ENCODE results near the gene ACVRL1.

Gene ACVRL1

DNA sequence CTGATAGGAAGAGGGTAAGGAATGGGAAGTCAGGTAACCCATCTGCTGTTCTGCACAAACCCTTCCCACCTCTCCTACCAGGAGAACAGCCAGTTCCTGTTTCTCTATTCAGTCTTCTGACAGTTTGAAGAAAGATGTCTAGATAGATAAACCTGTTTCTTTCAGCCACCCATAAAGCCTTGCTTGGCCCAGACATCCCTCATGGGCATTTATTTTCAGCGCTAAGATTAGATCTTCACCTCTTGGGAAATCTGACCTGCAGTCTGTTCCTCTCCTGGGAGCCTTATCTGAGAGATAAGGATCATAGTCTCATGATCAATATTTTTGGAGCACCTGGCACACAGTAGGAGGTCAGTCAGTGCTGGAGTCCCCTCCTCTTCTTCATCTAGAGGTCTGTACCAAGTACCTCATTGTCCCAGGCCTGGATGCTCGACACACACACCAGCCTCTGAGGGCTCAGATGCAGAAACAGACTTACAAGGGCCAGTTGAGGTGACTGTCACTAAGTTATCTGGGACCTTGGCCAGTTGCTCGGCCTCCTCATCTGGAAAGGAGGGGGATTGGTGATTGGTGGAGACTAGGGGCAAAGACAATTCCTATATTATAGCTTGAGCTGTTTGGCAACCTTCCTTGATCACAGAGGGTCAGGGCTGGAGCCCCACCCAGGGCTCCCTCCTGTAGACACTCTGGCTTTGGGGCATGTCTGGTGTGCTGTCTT, 18.2 kb downstream of the ACVRL1 start:
- no peaks in the 10 kb centered on the region for H3K9me3 ChIP-seq (ENCODE audit: low read length)
- H3K9me2 ChIP-seq (ENCODE audit: low read depth, low read length) = no peaks in the 10 kb centered on the region
- no peaks in the 10 kb centered on the region for H3K36me3 ChIP-seq (ENCODE audit: insufficient read depth, low read length)
- TF ChIP-seq, protein P1, sequence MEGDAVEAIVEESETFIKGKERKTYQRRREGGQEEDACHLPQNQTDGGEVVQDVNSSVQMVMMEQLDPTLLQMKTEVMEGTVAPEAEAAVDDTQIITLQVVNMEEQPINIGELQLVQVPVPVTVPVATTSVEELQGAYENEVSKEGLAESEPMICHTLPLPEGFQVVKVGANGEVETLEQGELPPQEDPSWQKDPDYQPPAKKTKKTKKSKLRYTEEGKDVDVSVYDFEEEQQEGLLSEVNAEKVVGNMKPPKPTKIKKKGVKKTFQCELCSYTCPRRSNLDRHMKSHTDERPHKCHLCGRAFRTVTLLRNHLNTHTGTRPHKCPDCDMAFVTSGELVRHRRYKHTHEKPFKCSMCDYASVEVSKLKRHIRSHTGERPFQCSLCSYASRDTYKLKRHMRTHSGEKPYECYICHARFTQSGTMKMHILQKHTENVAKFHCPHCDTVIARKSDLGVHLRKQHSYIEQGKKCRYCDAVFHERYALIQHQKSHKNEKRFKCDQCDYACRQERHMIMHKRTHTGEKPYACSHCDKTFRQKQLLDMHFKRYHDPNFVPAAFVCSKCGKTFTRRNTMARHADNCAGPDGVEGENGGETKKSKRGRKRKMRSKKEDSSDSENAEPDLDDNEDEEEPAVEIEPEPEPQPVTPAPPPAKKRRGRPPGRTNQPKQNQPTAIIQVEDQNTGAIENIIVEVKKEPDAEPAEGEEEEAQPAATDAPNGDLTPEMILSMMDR (IDR thresholded peaks at IDR 0.05; ENCODE audit: low read length) = no peak
- no peak for TF ChIP-seq EZH2 (IDR thresholded peaks at IDR 0.05; ENCODE audit: borderline replicate concordance, low read length)
- H3K9ac ChIP-seq (ENCODE audit: low read length) = no peak overlapping the region
- H3K4me3 ChIP-seq (ENCODE audit: low read depth, low read length, poor library complexity, severe bottlenecking) = no peak overlapping the region
- no peaks in the 10 kb centered on the region for H3K79me2 ChIP-seq (ENCODE audit: insufficient read depth, low read length)
- no peaks in the 10 kb centered on the region for H3F3A ChIP-seq (ENCODE audit: insufficient read depth, low read length)
- H3K27ac ChIP-seq (ENCODE audit: low read depth, low read length, poor library complexity, severe bottlenecking) = no peak overlapping the region
- H2AFZ ChIP-seq (ENCODE audit: low read length) = no peak overlapping the region
- no peaks in the 10 kb centered on the region for H3K4me1 ChIP-seq (ENCODE audit: insufficient read depth, low read length, severe bottlenecking)
- H3K4me2 ChIP-seq (ENCODE audit: low read length) = no peak overlapping the region
- H3K27me3 ChIP-seq (ENCODE audit: insufficient read depth, low read length) = no peaks in the 10 kb centered on the region
- no peaks in the 10 kb centered on the region for H4K20me1 ChIP-seq (ENCODE audit: insufficient read depth, low read length)

DNA sequence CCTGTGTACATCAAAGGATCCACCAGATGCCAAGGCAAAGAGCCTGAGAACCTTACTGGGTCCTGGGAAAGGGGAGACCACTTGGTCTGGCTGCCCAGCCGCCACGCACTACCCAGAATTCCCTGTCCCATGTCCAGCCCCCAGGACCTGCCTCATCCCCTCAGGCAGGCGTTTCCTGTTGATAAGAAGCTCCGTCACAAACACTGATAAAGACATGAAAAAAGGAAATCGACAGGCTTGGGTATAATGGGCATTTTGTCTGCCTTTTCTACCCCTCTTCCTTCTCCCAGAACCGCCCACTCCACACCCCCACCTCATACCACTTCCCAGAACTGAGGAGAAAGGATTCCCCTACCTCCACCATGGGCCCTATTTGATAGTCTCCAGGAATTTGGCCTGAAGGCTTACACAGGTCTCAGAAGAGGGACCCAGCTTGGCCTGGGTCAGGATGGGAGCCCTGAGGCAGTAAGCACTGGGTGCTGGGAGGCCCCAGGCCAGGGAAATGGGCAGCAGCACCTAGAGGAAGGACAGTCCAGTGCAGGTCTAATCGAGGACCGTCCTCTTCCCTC, 18.8 kb downstream of the ACVRL1 start:
- Histone ChIP-seq H3K27ac (ENCODE audit: low read depth, low read length, poor library complexity, severe bottlenecking) (no peak overlapping the region), H3K36me3 (ENCODE audit: insufficient read depth, low read length) (no peaks in the 10 kb centered on the region), H3K27me3 (ENCODE audit: insufficient read depth, low read length) (no peaks in the 10 kb centered on the region), H4K20me1 (ENCODE audit: insufficient read depth, low read length) (no peaks in the 10 kb centered on the region), H3K9me3 (ENCODE audit: low read length) (no peaks in the 10 kb centered on the region), H3K4me3 (ENCODE audit: low read depth, low read length, poor library complexity, severe bottlenecking) (no peak overlapping the region), H3K4me1 (ENCODE audit: insufficient read depth, low read length, severe bottlenecking) (no peaks in the 10 kb centered on the region), H3K4me2 (ENCODE audit: low read length) (no peak overlapping the region), H3K79me2 (ENCODE audit: insufficient read depth, low read length) (no peaks in the 10 kb centered on the region), H3K9me2 (ENCODE audit: low read depth, low read length) (no peaks in the 10 kb centered on the region), H2AFZ (ENCODE audit: low read length) (no peak overlapping the region), H3F3A (ENCODE audit: insufficient read depth, low read length) (no peaks in the 10 kb centered on the region), H3K9ac (ENCODE audit: low read length) (no peak overlapping the region)
- TF ChIP-seq EZH2 (IDR thresholded peaks at IDR 0.05; ENCODE audit: borderline replicate concordance, low read length) = no peak
- TF ChIP-seq, protein P1 (IDR thresholded peaks at IDR 0.05; ENCODE audit: low read length) = no peak

DNA sequence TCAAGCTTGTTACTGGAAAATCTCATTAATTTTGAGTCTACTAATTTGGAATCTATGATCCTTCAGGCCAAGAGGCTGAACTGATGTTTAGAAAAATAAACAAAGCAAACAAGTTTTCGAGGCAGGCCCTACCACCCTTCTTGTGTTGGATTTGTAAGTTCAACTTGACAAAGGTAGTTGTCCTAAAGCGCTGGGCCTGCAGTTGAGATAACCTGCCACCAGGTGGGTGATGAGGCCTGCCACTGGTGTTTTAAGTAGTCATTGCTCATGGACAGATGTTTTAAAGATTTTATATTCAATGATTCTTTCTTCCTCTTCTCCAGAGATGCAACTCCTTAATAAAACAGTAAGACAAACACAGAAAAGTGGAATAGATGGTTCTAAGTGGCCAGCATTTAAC, 19.4 kb downstream of the ACVRL1 start:
- H3K4me1 ChIP-seq (ENCODE audit: insufficient read depth, low read length, severe bottlenecking) = no peaks in the 10 kb centered on the region
- no peak overlapping the region for H3K9ac ChIP-seq (ENCODE audit: low read length)
- H3K9me3 ChIP-seq (ENCODE audit: low read length) = no peaks in the 10 kb centered on the region
- TF ChIP-seq, protein P1 (IDR thresholded peaks at IDR 0.05; ENCODE audit: low read length) = peak; percentile 69
- TF ChIP-seq EZH2 (IDR thresholded peaks at IDR 0.05; ENCODE audit: borderline replicate concordance, low read length) = no peak
- no peak overlapping the region for H3K4me3 ChIP-seq (ENCODE audit: low read depth, low read length, poor library complexity, severe bottlenecking)
- H3K36me3 ChIP-seq (ENCODE audit: insufficient read depth, low read length) = no peaks in the 10 kb centered on the region
- H4K20me1 ChIP-seq (ENCODE audit: insufficient read depth, low read length) = no peaks in the 10 kb centered on the region
- no peaks in the 10 kb centered on the region for H3K9me2 ChIP-seq (ENCODE audit: low read depth, low read length)
- no peaks in the 10 kb centered on the region for H3K27me3 ChIP-seq (ENCODE audit: insufficient read depth, low read length)
- H3K79me2 ChIP-seq (ENCODE audit: insufficient read depth, low read length) = no peaks in the 10 kb centered on the region
- no peak overlapping the region for H3K27ac ChIP-seq (ENCODE audit: low read depth, low read length, poor library complexity, severe bottlenecking)
- H3F3A ChIP-seq (ENCODE audit: insufficient read depth, low read length) = no peaks in the 10 kb centered on the region
- no peak overlapping the region for H2AFZ ChIP-seq (ENCODE audit: low read length)
- no peak overlapping the region for H3K4me2 ChIP-seq (ENCODE audit: low read length)

Data from OCI-LY1 (cell line).